Kasumi-1 (cell line): ENCODE measurements around the gene KLK5.
"Not testable (repeated sequence)": the region's sequence is repeated elsewhere in the genome, so short reads cannot be mapped to it uniquely, and the experiment has no call there.

Experiments
- DNase-seq, 2 experiments: peaks; one replicate each; lab custom pipeline; 2025; lab: John Stamatoyannopoulos, UW

The KLK5 gene

GRCh38 chr19:50952910-50953309, at the start of gene KLK5:
TSS of gene KLK5 (minus strand) at chr19:50953038. CDS start at chr19:50952657, 381 bp downstream.
- DNase-seq, result no peak

- no peak for DNase-seq
Measured at GRCh38 chr19:51002089-51002532, 49.3 kb upstream of the KLK5 start.

GRCh38 chr19:51001515-51001914, 48.7 kb upstream of the KLK5 start, which contains the start of gene KLK8:
TSS of gene KLK8 (minus strand) at chr19:51001604. CDS start at chr19:51001167, 437 bp downstream.
- no peak for DNase-seq

GRCh38 chr19:51000981-51001380, 48.1 kb upstream of the KLK5 start:
- no peak for DNase-seq

- no peak for DNase-seq
Measured at GRCh38 chr19:51000426-51000825, 47.6 kb upstream of the KLK5 start.

GRCh38 chr19:50998686-50999085, 45.8 kb upstream of the KLK5 start:
- no peak for DNase-seq

GRCh38 chr19:50998061-50998460, 45.2 kb upstream of the KLK5 start:
- DNase-seq, result no peak

- no peak for DNase-seq
Measured at GRCh38 chr19:50994129-50994528, 41.3 kb upstream of the KLK5 start.

GRCh38 chr19:50992666-50993035, 39.8 kb upstream of the KLK5 start:
- no peak for DNase-seq

GRCh38 chr19:50984416-50984815, 31.6 kb upstream of the KLK5 start:
- DNase-seq, result not testable (repeated sequence)

GRCh38 chr19:50983625-50984292, 30.9 kb upstream of the KLK5 start, which contains the start of gene KLK7:
TSS of gene KLK7 (minus strand) at chr19:50983917. CDS start at chr19:50982399, 1,518 bp downstream.
- no peak for DNase-seq

- DNase-seq, result no peak
Measured at GRCh38 chr19:50982186-50982585, 29.3 kb upstream of the KLK5 start.

GRCh38 chr19:50981587-50982146, 28.8 kb upstream of the KLK5 start:
- DNase-seq, result no peak

GRCh38 chr19:50980208-50980607, 27.4 kb upstream of the KLK5 start:
- DNase-seq, result no peak

GRCh38 chr19:50979758-50980157, 26.9 kb upstream of the KLK5 start:
- no peak for DNase-seq

GRCh38 chr19:50978772-50979390, 26.0 kb upstream of the KLK5 start:
- DNase-seq, result no peak

- DNase-seq, result no peak
Measured at GRCh38 chr19:50977626-50978025, 24.8 kb upstream of the KLK5 start.

- no peak for DNase-seq
Measured at GRCh38 chr19:50975766-50976165, 22.9 kb upstream of the KLK5 start.

- no peak for DNase-seq
Measured at GRCh38 chr19:50974702-50975556, 22.1 kb upstream of the KLK5 start.

- no peak for DNase-seq
Measured at GRCh38 chr19:50972795-50973376, 20.0 kb upstream of the KLK5 start.

GRCh38 chr19:50969810-50970209, 17.0 kb upstream of the KLK5 start:
- DNase-seq, result not testable (repeated sequence)

GRCh38 chr19:50969413-50969760, 16.5 kb upstream of the KLK5 start, which contains the start of gene KLK6:
TSS of gene KLK6 (minus strand) at chr19:50969591. CDS start at chr19:50968104, 1,487 bp downstream.
- no peak for DNase-seq
